Measurements from ENCODE around the gene RBFA.

The RBFA gene

GRCh38 chr18:80068571-80069272 is 34.5 kb downstream of the RBFA start:
- Mint-ChIP-seq H3K9me3 (no peaks in the 10 kb centered on the region), H3K4me1 (no peaks in the 10 kb centered on the region), H3K27ac (no peak overlapping the region), H3K36me3 (peaks cover 2% of the 10 kb centered on the region), H3K27me3 (no peaks in the 10 kb centered on the region), H3K4me3 (no peak overlapping the region)
- DNase-seq (ENCODE audit: low spot score in 2 of 2): no peak
- ATAC-seq (ENCODE audit: low read depth): no peak

- H3K27ac Mint-ChIP-seq: no peak overlapping the region
Observed at GRCh38 chr18:80070825-80071224, 36.6 kb downstream of the RBFA start.

GRCh38 chr18:80074183-80074582 is 39.9 kb downstream of the RBFA start:
- ATAC-seq (ENCODE audit: low read depth): no peak

More at GRCh38 chr18:80070825-80071224, 36.6 kb downstream of the RBFA start:
- no peaks in the 10 kb centered on the region for H3K27me3 Mint-ChIP-seq
- no peak for DNase-seq (ENCODE audit: low spot score in 2 of 2)
- H3K36me3 Mint-ChIP-seq: no peaks in the 10 kb centered on the region
- H3K4me3 Mint-ChIP-seq: no peak overlapping the region
- H3K4me1 Mint-ChIP-seq: no peaks in the 10 kb centered on the region
- no peak for ATAC-seq (ENCODE audit: low read depth)
- no peaks in the 10 kb centered on the region for H3K9me3 Mint-ChIP-seq

GRCh38 chr18:80074697-80075096 is 40.5 kb downstream of the RBFA start:
- Mint-ChIP-seq H3K4me1 (no peaks in the 10 kb centered on the region), H3K36me3 (no peaks in the 10 kb centered on the region), H3K27me3 (peaks cover 5% of the 10 kb centered on the region), H3K27ac (no peak overlapping the region), H3K4me3 (no peak overlapping the region), H3K9me3 (no peaks in the 10 kb centered on the region)
- ATAC-seq (ENCODE audit: low read depth): no peak
- DNase-seq (ENCODE audit: low spot score in 2 of 2): no peak

More at GRCh38 chr18:80074183-80074582, 39.9 kb downstream of the RBFA start:
- Mint-ChIP-seq H3K9me3 (no peaks in the 10 kb centered on the region), H3K27ac (no peak overlapping the region), H3K36me3 (no peaks in the 10 kb centered on the region), H3K4me3 (no peak overlapping the region), H3K4me1 (no peaks in the 10 kb centered on the region), H3K27me3 (peaks cover 5% of the 10 kb centered on the region)
- DNase-seq (ENCODE audit: low spot score in 2 of 2): no peak

- no peak for DNase-seq (ENCODE audit: low spot score in 2 of 2)
- H3K4me3 Mint-ChIP-seq: no peak overlapping the region
- ATAC-seq (ENCODE audit: low read depth): no peak
- no peaks in the 10 kb centered on the region for H3K9me3 Mint-ChIP-seq
- H3K36me3 Mint-ChIP-seq: peaks cover 3% of the 10 kb centered on the region
- H3K4me1 Mint-ChIP-seq: no peaks in the 10 kb centered on the region
- peaks cover 8% of the 10 kb centered on the region for H3K27me3 Mint-ChIP-seq
- no peak overlapping the region for H3K27ac Mint-ChIP-seq
Observed at GRCh38 chr18:80075940-80076339, 41.7 kb downstream of the RBFA start.

- H3K4me1 Mint-ChIP-seq: no peaks in the 10 kb centered on the region
- peaks cover 8% of the 10 kb centered on the region for H3K27me3 Mint-ChIP-seq
- H3K4me3 Mint-ChIP-seq: no peak overlapping the region
- no peak for ATAC-seq (ENCODE audit: low read depth)
- H3K9me3 Mint-ChIP-seq: no peaks in the 10 kb centered on the region
- no peak for DNase-seq (ENCODE audit: low spot score in 2 of 2)
- peaks cover 3% of the 10 kb centered on the region for H3K36me3 Mint-ChIP-seq
- H3K27ac Mint-ChIP-seq: no peak overlapping the region
Observed at GRCh38 chr18:80076379-80076778, 42.1 kb downstream of the RBFA start.

- DNase-seq (ENCODE audit: low spot score in 2 of 2) (no peak), ATAC-seq (ENCODE audit: low read depth) (no peak)
- H3K36me3 Mint-ChIP-seq: peaks cover 3% of the 10 kb centered on the region
- H3K27me3 Mint-ChIP-seq: peaks cover 8% of the 10 kb centered on the region
- no peaks in the 10 kb centered on the region for H3K9me3 Mint-ChIP-seq
- H3K4me3 Mint-ChIP-seq: no peak overlapping the region
- no peaks in the 10 kb centered on the region for H3K4me1 Mint-ChIP-seq
- H3K27ac Mint-ChIP-seq: no peak overlapping the region
Observed at GRCh38 chr18:80077873-80078272, 43.6 kb downstream of the RBFA start.

All from memory B cell (primary cell).